NCI-H1048 (cell line): ENCODE measurements around the gene RPS17.

Experiments used
- DNase-seq: peaks from one replicate; lab custom pipeline; 2025; lab: John Stamatoyannopoulos, UW

Gene RPS17

GRCh38 chr15:82540055-82540983, at the start of gene RPS17:
RPS17 (minus strand) TSS chr15:82540457; CDS start chr15:82540428, 29 bp downstream.
- no peak for DNase-seq

GRCh38 chr15:82587805-82588204, 47.5 kb upstream of the RPS17 start:
- DNase-seq: no peak

- no peak for DNase-seq
Observed at GRCh38 chr15:82585072-82585471, 44.8 kb upstream of the RPS17 start.

GRCh38 chr15:82580713-82581112, 40.5 kb upstream of the RPS17 start:
- no peak for DNase-seq

GRCh38 chr15:82575335-82575734, 35.1 kb upstream of the RPS17 start:
- no peak for DNase-seq

- DNase-seq: no peak
Observed at GRCh38 chr15:82572986-82573385, 32.7 kb upstream of the RPS17 start.

GRCh38 chr15:82572311-82572710, 32.1 kb upstream of the RPS17 start:
- DNase-seq: no peak

- no peak for DNase-seq
Observed at GRCh38 chr15:82571722-82572222, 31.5 kb upstream of the RPS17 start.

GRCh38 chr15:82570721-82571508, 30.7 kb upstream of the RPS17 start:
- no peak for DNase-seq

GRCh38 chr15:82569834-82570233, 29.6 kb upstream of the RPS17 start:
- no peak for DNase-seq

- no peak for DNase-seq
Observed at GRCh38 chr15:82568986-82569385, 28.7 kb upstream of the RPS17 start.

GRCh38 chr15:82567661-82568060, 27.4 kb upstream of the RPS17 start:
- no peak for DNase-seq

- no peak for DNase-seq
Observed at GRCh38 chr15:82566690-82567089, 26.4 kb upstream of the RPS17 start.

GRCh38 chr15:82558502-82558901, 18.2 kb upstream of the RPS17 start:
- DNase-seq: no peak

GRCh38 chr15:82556315-82557035, 16.2 kb upstream of the RPS17 start:
- DNase-seq: no peak

GRCh38 chr15:82554849-82555248, 14.6 kb upstream of the RPS17 start:
- no peak for DNase-seq

GRCh38 chr15:82554351-82554750, 14.1 kb upstream of the RPS17 start:
- DNase-seq: no peak

- DNase-seq: no peak
Observed at GRCh38 chr15:82553846-82554245, 13.6 kb upstream of the RPS17 start.

- no peak for DNase-seq
Observed at GRCh38 chr15:82552861-82553260, 12.6 kb upstream of the RPS17 start.

- DNase-seq: no peak
Observed at GRCh38 chr15:82551646-82552247, 11.5 kb upstream of the RPS17 start.

GRCh38 chr15:82549199-82549665, 9.0 kb upstream of the RPS17 start:
- DNase-seq: no peak

- no peak for DNase-seq
Observed at GRCh38 chr15:82548700-82549099, 8.4 kb upstream of the RPS17 start.
